ENCODE measurements around the gene RAB11B.

Gene RAB11B

DNA sequence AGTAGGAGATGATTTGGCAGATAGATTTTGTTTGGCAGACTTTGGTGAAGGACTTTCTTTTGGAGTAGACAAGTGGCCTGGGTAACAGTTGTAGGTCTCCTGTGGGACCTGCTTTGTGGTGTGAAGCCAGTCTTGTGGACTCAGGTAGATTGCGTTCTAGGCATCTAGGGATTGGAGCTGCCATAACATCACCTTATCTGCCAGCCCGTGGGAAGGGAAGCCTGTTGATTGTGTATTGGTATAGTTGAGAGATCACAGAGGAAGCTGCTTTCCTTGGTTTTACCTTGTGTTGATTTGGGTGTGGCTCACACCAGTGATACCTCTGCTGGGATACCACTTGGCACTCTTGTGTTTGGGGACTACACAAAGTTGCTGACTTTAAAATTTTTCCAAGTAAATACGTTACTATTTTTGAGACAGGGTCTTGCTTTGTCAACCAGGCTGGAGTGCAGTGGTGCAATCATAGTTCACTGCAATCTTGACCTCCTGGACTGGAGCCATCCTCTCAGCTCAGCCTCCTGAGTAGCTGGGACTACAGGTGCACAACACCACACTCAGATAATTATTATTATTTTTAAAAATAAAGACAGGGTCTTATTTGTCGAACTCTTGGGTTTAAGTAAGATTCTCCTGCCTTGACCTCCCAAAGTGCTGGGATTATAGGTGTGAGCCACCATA lies 62.4 kb downstream of the RAB11B start:
- Histone ChIP-seq H3K27ac (ENCODE audit: low read length) (no peak overlapping the region), H3K36me3 (ENCODE audit: control insufficient read depth, insufficient read depth, low read length) (peaks cover 8% of the 10 kb centered on the region; the same call in 1 of the 2 replicates), H3K27me3 (ENCODE audit: control insufficient read depth, insufficient read depth, low read length) (no peaks in the 10 kb centered on the region), H3K4me1 (ENCODE audit: control insufficient read depth, insufficient read depth, low read length) (peaks cover 4% of the 10 kb centered on the region; the same call in 1 of the 2 replicates), H3K9me3 (ENCODE audit: control insufficient read depth, insufficient read depth, low read length) (no peaks in the 10 kb centered on the region), H3K4me3 (ENCODE audit: low read length) (no peak overlapping the region)
- no peak for DNase-seq (ENCODE audit: low read depth, low spot score)
- WGBS (ENCODE audit: insufficient coverage, insufficient read length), result no CpG with 5 or more reads among the region's 4 CpGs

DNA sequence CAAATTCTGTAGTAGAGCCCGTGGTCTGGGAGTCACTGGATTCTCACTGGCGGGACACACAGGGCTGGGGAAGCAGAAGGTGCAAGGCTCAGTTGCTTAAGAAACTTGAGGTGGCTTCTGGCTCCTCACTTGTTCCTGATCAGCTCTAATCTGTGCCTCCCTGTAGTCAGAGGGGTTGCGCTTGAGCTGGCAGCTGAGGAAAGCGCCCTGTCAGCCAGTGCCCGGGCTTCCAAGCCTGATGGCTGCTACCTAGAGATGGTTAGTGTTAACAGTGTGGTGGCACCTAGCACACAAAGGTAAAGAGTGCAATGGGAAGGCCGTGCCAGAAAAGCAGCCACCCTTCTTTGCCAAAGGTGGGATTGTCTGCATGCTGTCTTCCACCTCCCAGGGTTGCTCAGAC lies 63.5 kb downstream of the RAB11B start:
- no peak overlapping the region for H3K27ac ChIP-seq (ENCODE audit: low read length)
- no peak for DNase-seq (ENCODE audit: low read depth, low spot score)
- H3K4me1 ChIP-seq (ENCODE audit: control insufficient read depth, insufficient read depth, low read length), result peaks cover 6% of the 10 kb centered on the region
- WGBS (ENCODE audit: insufficient coverage, insufficient read length), result no CpG with 5 or more reads among the region's 6 CpGs
- peaks cover 8% of the 10 kb centered on the region; the same call in 1 of the 2 replicates for H3K36me3 ChIP-seq (ENCODE audit: control insufficient read depth, insufficient read depth, low read length)
- no peak overlapping the region for H3K4me3 ChIP-seq (ENCODE audit: low read length)
- H3K27me3 ChIP-seq (ENCODE audit: control insufficient read depth, insufficient read depth, low read length), result no peaks in the 10 kb centered on the region
- no peaks in the 10 kb centered on the region for H3K9me3 ChIP-seq (ENCODE audit: control insufficient read depth, insufficient read depth, low read length)
